Small intestine (tissue), 7 donors: ENCODE data around the gene EIF2A. TPM values are rescaled to one million over a fixed set of nuclear protein-coding genes. Genes with fewer than 3 reads are reported as not detected.

ENCODE experiments used
- DNase-seq, 2 donors: peaks; one replicate each; pipeline versions ENCODE4 v3.0.0 to v3.0.0-alpha.2; 2013
- FAIRE-seq: peaks from 2 replicates; lab custom pipeline; 2012; peaks lifted over from hg19 to GRCh38; lab: Jason Lieb, UNC
- H3K27ac ChIP-seq, 3 donors: one replicate each; pipeline ENCODE4 v1.5.1; 2013; ENCODE audit warnings: low read length in 2 of 3, mild to moderate bottlenecking in 2 of 3, control low read depth in 1 of 3, inconsistent platforms in 1 of 3, low read depth in 1 of 3, moderate library complexity in 1 of 3
- H3K27me3 ChIP-seq, 3 donors: one replicate each; pipeline ENCODE4 v1.6.1; 2013; ENCODE audit warnings: low read length in 3 of 3, inconsistent platforms in 1 of 3; ENCODE audit not compliant: control insufficient read depth in 3 of 3, insufficient read depth in 3 of 3
- H3K36me3 ChIP-seq, 3 donors: one replicate each; pipeline ENCODE4 v1.6.1; 2013; ENCODE audit warnings: low read length in 3 of 3, inconsistent platforms in 1 of 3, low read depth in 1 of 3, mild to moderate bottlenecking in 1 of 3, moderate library complexity in 1 of 3; ENCODE audit not compliant: control insufficient read depth in 3 of 3, insufficient read depth in 2 of 3
- H3K4me1 ChIP-seq, 3 donors: one replicate each; pipeline ENCODE4 v1.6.1; 2013; ENCODE audit warnings: low read length in 2 of 3, inconsistent platforms in 1 of 3, low read depth in 1 of 3, mild to moderate bottlenecking in 1 of 3, moderate library complexity in 1 of 3; ENCODE audit not compliant: control insufficient read depth in 3 of 3, insufficient read depth in 2 of 3
- H3K4me3 ChIP-seq, 3 donors: one replicate each; pipeline ENCODE4 v1.5.1; 2013; ENCODE audit warnings: low read length in 3 of 3, control low read depth in 1 of 3, inconsistent platforms in 1 of 3, low read depth in 1 of 3, mild to moderate bottlenecking in 1 of 3, moderate library complexity in 1 of 3
- H3K9me3 ChIP-seq, 2 donors: one replicate each; pipeline ENCODE4 v1.6.1; 2013; ENCODE audit warnings: low read depth in 1 of 2, low read length in 1 of 2; ENCODE audit not compliant: control insufficient read depth in 2 of 2, insufficient read depth in 1 of 2
- WGBS, 3 donors: extraction: QIAGEN DNeasy Blood & Tissue Kit; methylation state at CpG; one replicate each; pipeline ENCODE4 v1.1.7; 2013; 5-methylcytosine and 5-hydroxymethylcytosine counted together
- polyA plus RNA-seq, 4 donors: library from polyadenylated mRNA; stranded (reverse) in 3 of 4; unstranded in 1 of 4; fragments of 200-250 nt in 3 of 4; fragments of 120-200 nt in 1 of 4; gene quantifications; one replicate each; pipeline versions ENCODE4 v1.2.1 to v1.2.3, GENCODE V29; 2013
- donor health status: healthy with polysubstance abuse.
- donor health status: control.
- donor health status: control.
- donor health status: Bipolar disorder and iron deficiency.
- donor health status: healthy.

The EIF2A gene
- polyA plus RNA-seq, 4 donors: 65.1 to 135 (median 86.1) TPM

- H3K9me3 ChIP-seq: no peaks in the 10 kb centered on the region
- H3K4me1 ChIP-seq: no peaks in the 10 kb centered on the region
- no peaks in the 10 kb centered on the region for H3K27me3 ChIP-seq
- DNase-seq: no peak
- H3K36me3 ChIP-seq: no peaks in the 10 kb centered on the region
- H3K4me3 ChIP-seq: no peak overlapping the region
- FAIRE-seq: no peak
- no peak overlapping the region for H3K27ac ChIP-seq
Observed at GRCh38 chr3:150531775-150532174, 14.8 kb upstream of the EIF2A start.

GRCh38 chr3:150535204-150535603 lies 11.4 kb upstream of the EIF2A start:
- Histone ChIP-seq H3K4me1 (no peaks in the 10 kb centered on the region), H3K27me3 (no peaks in the 10 kb centered on the region), H3K36me3 (no peaks in the 10 kb centered on the region), H3K4me3 (no peak overlapping the region), H3K9me3 (no peaks in the 10 kb centered on the region), H3K27ac (no peak overlapping the region)
- WGBS, 3 donors: 79 to 83% (median 81%) methylated on average over 4 of the region's 4 CpGs
- FAIRE-seq (no peak), DNase-seq (no peak)

DNA sequence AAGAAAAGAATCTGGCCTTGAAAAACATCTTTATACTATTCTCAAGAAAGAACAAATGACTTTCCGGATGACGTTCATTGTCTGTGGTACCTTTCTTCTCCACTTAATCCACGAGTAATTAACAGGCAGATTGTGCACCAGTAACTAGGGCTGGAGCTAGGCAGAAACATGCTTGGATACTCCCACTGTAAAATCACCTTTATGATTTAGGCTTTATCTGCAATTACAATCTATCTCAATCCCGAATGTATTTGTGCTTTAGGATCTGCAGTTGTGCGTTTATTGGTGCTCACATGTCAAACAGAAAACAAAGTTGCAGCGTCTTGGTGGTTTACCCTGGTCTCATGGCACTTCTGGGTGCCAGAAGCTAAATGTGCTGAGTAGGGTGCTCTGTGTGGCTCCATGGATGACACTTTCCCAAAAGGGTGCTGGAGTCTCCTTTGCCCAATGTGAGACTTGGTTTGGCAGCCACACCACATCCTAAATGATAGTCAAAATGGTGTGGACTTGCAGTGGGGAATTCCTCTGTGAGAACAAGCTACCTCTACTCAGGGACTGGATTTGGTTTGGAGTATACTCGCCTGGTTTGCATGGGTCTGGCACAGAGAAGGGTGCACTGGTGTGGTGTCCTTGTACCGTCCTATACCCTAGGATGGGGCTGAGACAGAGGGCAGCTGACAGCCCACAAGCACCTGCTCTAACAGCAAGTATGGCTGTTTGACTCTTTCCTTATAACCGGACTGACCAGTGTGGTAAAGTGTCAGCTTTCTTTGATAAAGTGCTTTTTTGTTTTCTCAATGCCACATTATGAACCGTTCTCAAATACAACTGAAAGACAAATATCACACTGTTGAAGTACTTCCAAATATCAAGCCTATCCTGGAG lies 8.0 kb upstream of the EIF2A start:
- Histone ChIP-seq H3K4me1 (peaks cover 0 to 2% (median 0%) of the 10 kb centered on the region in 3 donors), H3K4me3 (no peak overlapping the region), H3K27ac (no peak overlapping the region), H3K9me3 (no peaks in the 10 kb centered on the region), H3K27me3 (no peaks in the 10 kb centered on the region), H3K36me3 (no peaks in the 10 kb centered on the region)
- FAIRE-seq (no peak), DNase-seq (no peak)
- WGBS, 3 donors: 64 to 83% (median 69%) methylated on average over 10 of the region's 10 CpGs

DNA sequence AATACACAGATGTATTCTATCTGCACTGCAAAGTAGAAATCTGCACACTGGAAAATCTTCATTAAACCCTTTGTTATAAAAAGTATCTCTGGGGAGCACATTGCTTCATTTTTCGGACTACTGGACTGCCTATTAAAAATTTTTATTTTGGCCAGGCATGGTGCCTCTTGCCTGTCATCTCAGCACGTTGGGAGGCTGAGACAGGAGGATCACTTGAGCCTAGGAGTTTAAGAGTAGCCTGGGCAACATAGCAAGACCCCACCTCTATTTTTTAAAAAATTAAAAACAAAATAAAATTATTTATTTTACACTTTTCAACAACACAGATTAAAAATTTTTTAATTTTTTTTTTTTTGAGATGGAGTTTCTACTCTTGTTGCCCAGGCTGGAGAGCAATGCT lies 6.3 kb upstream of the EIF2A start:
- DNase-seq: no peak
- 88 to 97% (median 92%) methylated on average over 2 of the region's 2 CpGs for WGBS, 3 donors
- H3K9me3 ChIP-seq: no peaks in the 10 kb centered on the region
- H3K27me3 ChIP-seq: no peaks in the 10 kb centered on the region
- peaks cover 0 to 5% (median 4%) of the 10 kb centered on the region in 3 donors for H3K4me1 ChIP-seq
- no peaks in the 10 kb centered on the region for H3K36me3 ChIP-seq
- H3K4me3 ChIP-seq: no peak overlapping the region
- no peak overlapping the region for H3K27ac ChIP-seq
- FAIRE-seq: no peak

DNA sequence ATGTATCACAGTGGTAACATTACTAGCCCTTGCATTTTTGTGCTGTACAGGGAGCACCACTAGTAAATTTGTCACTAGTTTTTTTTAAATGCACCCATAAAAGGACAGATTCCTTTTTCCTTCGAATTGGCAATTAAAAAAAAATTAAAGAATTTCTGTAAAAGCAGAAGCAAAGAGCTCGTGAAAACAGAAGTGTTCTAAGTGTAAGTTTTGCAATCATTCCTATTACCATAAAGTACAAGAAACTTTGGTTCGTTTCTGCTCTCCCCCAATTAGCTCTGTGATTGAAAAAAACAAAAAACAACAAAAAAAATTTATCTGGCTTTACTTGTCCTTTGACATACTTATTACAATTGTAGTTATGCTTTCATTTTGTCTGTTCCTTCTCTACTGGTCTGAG lies 5.6 kb upstream of the EIF2A start:
- Histone ChIP-seq H3K27me3 (no peaks in the 10 kb centered on the region), H3K27ac (no peak overlapping the region)

DNA sequence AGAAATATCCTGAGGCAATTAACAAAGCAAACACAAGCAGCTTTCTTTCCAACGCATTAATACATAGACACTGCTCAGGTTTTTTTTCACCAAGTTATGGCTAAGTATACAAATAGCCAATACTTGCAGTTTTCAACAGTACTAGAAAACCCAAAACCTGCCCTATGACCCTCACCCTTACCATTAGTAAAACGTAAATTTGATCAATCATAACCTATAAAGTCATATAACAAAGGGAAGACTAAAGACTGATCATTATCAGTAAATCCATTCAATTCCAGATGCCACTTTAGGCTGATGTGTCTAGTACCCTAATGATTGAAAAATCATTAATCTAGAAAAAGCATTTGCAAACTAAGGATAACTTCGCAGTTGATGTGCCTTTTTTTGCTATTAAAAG lies 3.5 kb upstream of the EIF2A start:
- Histone ChIP-seq H3K4me3 (no peak overlapping the region), H3K4me1 (peaks cover 0 to 9% (median 8%) of the 10 kb centered on the region in 3 donors), H3K27ac (no peak overlapping the region), H3K36me3 (no peaks in the 10 kb centered on the region), H3K27me3 (no peaks in the 10 kb centered on the region), H3K9me3 (no peaks in the 10 kb centered on the region)
- FAIRE-seq (no peak), DNase-seq (no peak)
- WGBS, 3 donors: 67 to 82% (median 77%) methylated on average over 3 of the region's 3 CpGs

More for the DNA sequence above, 5.6 kb upstream of the EIF2A start:
- Histone ChIP-seq H3K4me3 (no peak overlapping the region), H3K4me1 (peaks cover 0 to 5% (median 4%) of the 10 kb centered on the region in 3 donors), H3K36me3 (no peaks in the 10 kb centered on the region), H3K9me3 (no peaks in the 10 kb centered on the region)
- FAIRE-seq: no peak
- DNase-seq: no peak
- 79 to 83% (median 80%) methylated on average over 3 of the region's 3 CpGs for WGBS, 3 donors

GRCh38 chr3:150543531-150543930 lies 3.1 kb upstream of the EIF2A start:
- DNase-seq: no peak
- Histone ChIP-seq H3K4me3 (no peak overlapping the region), H3K9me3 (no peaks in the 10 kb centered on the region), H3K27me3 (no peaks in the 10 kb centered on the region), H3K4me1 (peaks cover 3 to 12% (median 8%) of the 10 kb centered on the region in 3 donors), H3K36me3 (peaks cover 0 to 3% (median 0%) of the 10 kb centered on the region in 3 donors), H3K27ac (no peak overlapping the region)
- no peak for FAIRE-seq
- 58 to 73% (median 62%) methylated on average over 2 of the region's 2 CpGs for WGBS, 3 donors

- Histone ChIP-seq H3K4me1 (peaks cover 3 to 12% (median 8%) of the 10 kb centered on the region in 3 donors), H3K27me3 (no peaks in the 10 kb centered on the region), H3K27ac (no peak overlapping the region), H3K36me3 (peaks cover 0 to 3% (median 0%) of the 10 kb centered on the region in 3 donors), H3K4me3 (no peak overlapping the region), H3K9me3 (no peaks in the 10 kb centered on the region)
- peak; percentile 28 to 41 for DNase-seq
- no peak for FAIRE-seq
Observed at GRCh38 chr3:150544041-150544440, 2.5 kb upstream of the EIF2A start.
